Neutrophil (primary cell): ENCODE data around the gene ALOXE3.

ENCODE experiments used
- H3K27ac ChIP-seq: fragments of 200-600 bp; sonication (generic); 2 replicates; pipeline ENCODE4 v1.5.1; 2016; ENCODE audit warnings: mild to moderate bottlenecking, moderate library complexity
- H3K27me3 ChIP-seq: fragments of 200-600 bp; sonication (generic); 2 replicates; pipeline ENCODE4 v1.6.0; 2016; ENCODE audit warnings: mild to moderate bottlenecking
- H3K36me3 ChIP-seq: fragments of 200-600 bp; sonication (generic); 2 replicates; pipeline ENCODE4 v1.5.1; 2017
- H3K4me1 ChIP-seq, 2 experiments: fragments of 200-600 bp in 1 of 2; sonication (generic) in 1 of 2; 1 replicate in 1 of 2; 2 replicates in 1 of 2; pipeline versions ENCODE4 v1.5.1 to v1.6.1; 2013 to 2016; ENCODE audit warnings: low read depth in 1 of 2, low read length in 1 of 2, mild to moderate bottlenecking in 1 of 2, moderate library complexity in 1 of 2; ENCODE audit not compliant: control insufficient read depth in 1 of 2, insufficient read depth in 1 of 2
- H3K4me3 ChIP-seq, 2 experiments: fragments of 200-600 bp in 1 of 2; sonication (generic) in 1 of 2; 1 replicate in 1 of 2; 2 replicates in 1 of 2; pipeline ENCODE4 v1.5.1; 2013 to 2016; ENCODE audit warnings: low read depth in 1 of 2, low read length in 1 of 2, mild to moderate bottlenecking in 1 of 2, moderate library complexity in 1 of 2
- H3K9me3 ChIP-seq: fragments of 200-600 bp; sonication (generic); 2 replicates; pipeline ENCODE4 v1.5.1; 2016
- CTCF ChIP-seq: fragments of 200-600 bp; sonication (generic); IDR thresholded peaks from 2 replicates; pipeline ENCODE4 v1.5.1; 2016; ENCODE audit warnings: antibody characterized with exemption

Gene ALOXE3

GRCh38 chr17:8048736-8049135, 69.6 kb downstream of the ALOXE3 start:
- no peak for TF ChIP-seq CTCF
- peaks cover 28% of the 10 kb centered on the region for H3K27me3 ChIP-seq
- no peak overlapping the region for H3K27ac ChIP-seq
- no peak overlapping the region for H3K4me3 ChIP-seq
- no peaks in the 10 kb centered on the region for H3K4me1 ChIP-seq
- no peaks in the 10 kb centered on the region for H3K36me3 ChIP-seq
- H3K9me3 ChIP-seq, result no peaks in the 10 kb centered on the region

- Histone ChIP-seq H3K4me1 (no peaks in the 10 kb centered on the region), H3K27ac (no peak overlapping the region), H3K9me3 (no peaks in the 10 kb centered on the region), H3K36me3 (no peaks in the 10 kb centered on the region), H3K27me3 (peaks cover 28% of the 10 kb centered on the region), H3K4me3 (no peak overlapping the region)
- TF ChIP-seq CTCF, result no peak
Measured at GRCh38 chr17:8048236-8048635, 70.1 kb downstream of the ALOXE3 start.

GRCh38 chr17:8047769-8048110, 70.6 kb downstream of the ALOXE3 start:
- H3K36me3 ChIP-seq, result no peaks in the 10 kb centered on the region
- H3K27ac ChIP-seq, result no peak overlapping the region
- H3K4me3 ChIP-seq, result no peak overlapping the region
- TF ChIP-seq CTCF, result no peak
- peaks cover 0 to under 1% of the 10 kb centered on the region in 2 experiments for H3K4me1 ChIP-seq
- H3K27me3 ChIP-seq, result peaks cover 28% of the 10 kb centered on the region
- H3K9me3 ChIP-seq, result no peaks in the 10 kb centered on the region

GRCh38 chr17:8046929-8047768, 71.2 kb downstream of the ALOXE3 start:
- no peaks in the 10 kb centered on the region for H3K36me3 ChIP-seq
- peaks cover 25% of the 10 kb centered on the region for H3K27me3 ChIP-seq
- no peak overlapping the region for H3K27ac ChIP-seq
- H3K9me3 ChIP-seq, result no peaks in the 10 kb centered on the region
- peaks cover 4 to 6% of the 10 kb centered on the region in 2 experiments for H3K4me1 ChIP-seq
- no peak for TF ChIP-seq CTCF
- H3K4me3 ChIP-seq, result no peak overlapping the region

- TF ChIP-seq CTCF, result no peak
- Histone ChIP-seq H3K27ac (no peak overlapping the region), H3K36me3 (no peaks in the 10 kb centered on the region), H3K4me1 (peaks cover 11 to 14% of the 10 kb centered on the region in 2 experiments), H3K27me3 (peaks cover 22% of the 10 kb centered on the region), H3K4me3 (no peak overlapping the region), H3K9me3 (no peaks in the 10 kb centered on the region)
Measured at GRCh38 chr17:8046306-8046928, 71.9 kb downstream of the ALOXE3 start.
